ENCODE data around the gene UVRAG.

DNA sequence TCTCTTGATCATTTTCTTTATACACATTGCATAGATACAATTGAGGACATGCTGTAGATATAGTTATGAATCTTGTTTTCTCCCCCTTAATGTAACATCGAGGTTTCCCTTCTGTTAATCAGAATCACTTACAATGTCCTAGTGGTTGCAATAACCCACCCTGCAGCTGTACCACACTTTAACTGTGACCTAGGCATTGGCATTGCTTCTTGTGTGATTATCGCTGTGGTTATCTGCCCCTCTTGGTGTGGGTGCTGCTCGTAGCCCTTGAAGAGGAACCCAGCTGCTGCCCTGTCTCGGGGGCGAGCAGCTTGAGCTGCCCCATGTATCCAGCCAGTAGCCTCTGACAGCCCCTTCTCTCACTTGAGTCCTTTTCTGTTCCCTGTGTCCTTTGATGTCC, 44.9 kb upstream of the UVRAG start:
- TF ChIP-seq, protein P1, sequence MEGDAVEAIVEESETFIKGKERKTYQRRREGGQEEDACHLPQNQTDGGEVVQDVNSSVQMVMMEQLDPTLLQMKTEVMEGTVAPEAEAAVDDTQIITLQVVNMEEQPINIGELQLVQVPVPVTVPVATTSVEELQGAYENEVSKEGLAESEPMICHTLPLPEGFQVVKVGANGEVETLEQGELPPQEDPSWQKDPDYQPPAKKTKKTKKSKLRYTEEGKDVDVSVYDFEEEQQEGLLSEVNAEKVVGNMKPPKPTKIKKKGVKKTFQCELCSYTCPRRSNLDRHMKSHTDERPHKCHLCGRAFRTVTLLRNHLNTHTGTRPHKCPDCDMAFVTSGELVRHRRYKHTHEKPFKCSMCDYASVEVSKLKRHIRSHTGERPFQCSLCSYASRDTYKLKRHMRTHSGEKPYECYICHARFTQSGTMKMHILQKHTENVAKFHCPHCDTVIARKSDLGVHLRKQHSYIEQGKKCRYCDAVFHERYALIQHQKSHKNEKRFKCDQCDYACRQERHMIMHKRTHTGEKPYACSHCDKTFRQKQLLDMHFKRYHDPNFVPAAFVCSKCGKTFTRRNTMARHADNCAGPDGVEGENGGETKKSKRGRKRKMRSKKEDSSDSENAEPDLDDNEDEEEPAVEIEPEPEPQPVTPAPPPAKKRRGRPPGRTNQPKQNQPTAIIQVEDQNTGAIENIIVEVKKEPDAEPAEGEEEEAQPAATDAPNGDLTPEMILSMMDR (IDR thresholded peaks at IDR 0.05; ENCODE audit: low read length), result no peak
- no peak for TF ChIP-seq EZH2phosphoT487 (IDR thresholded peaks at IDR 0.05; ENCODE audit: low read length)
